ENCODE results near the gene GSC2.

GSC2 gene

GRCh38 chr22:19149047-19149883 lies 827 bp downstream of the GSC2 start:
- DNase-seq (peak; percentile 38 to 50), ATAC-seq (peak; percentile 24)
- Mint-ChIP-seq H3K27ac (no peak overlapping the region), H3K9me3 (no peaks in the 10 kb centered on the region), H3K27me3 (peaks cover 70% of the 10 kb centered on the region), H3K4me3 (peak overlapping the region; percentile 53 to 60), H3K4me1 (peaks cover 20% of the 10 kb centered on the region)

- DNase-seq (no peak), ATAC-seq (no peak)
- H3K9me3 Mint-ChIP-seq, result no peaks in the 10 kb centered on the region
- peaks cover 63% of the 10 kb centered on the region for H3K27me3 Mint-ChIP-seq
- H3K4me1 Mint-ChIP-seq, result peaks cover 28% of the 10 kb centered on the region
- H3K4me3 Mint-ChIP-seq, result peak overlapping the region in 1 of 2 donors; percentile 60
- H3K27ac Mint-ChIP-seq, result no peak overlapping the region
Measured at GRCh38 chr22:19148417-19149046, 1.6 kb downstream of the GSC2 start.

- Mint-ChIP-seq H3K27ac (no peak overlapping the region), H3K9me3 (no peaks in the 10 kb centered on the region), H3K27me3 (peaks cover 50% of the 10 kb centered on the region), H3K4me1 (peaks cover 26% of the 10 kb centered on the region), H3K4me3 (no peak overlapping the region)
- DNase-seq, result no peak
- ATAC-seq, result no peak
Measured at GRCh38 chr22:19147195-19147780, 2.8 kb downstream of the GSC2 start.

GRCh38 chr22:19146215-19146968 lies 3.7 kb downstream of the GSC2 start:
- ATAC-seq, result no peak
- Mint-ChIP-seq H3K27ac (no peak overlapping the region), H3K4me1 (peaks cover 29% of the 10 kb centered on the region), H3K9me3 (no peaks in the 10 kb centered on the region), H3K4me3 (no peak overlapping the region), H3K27me3 (peaks cover 41% of the 10 kb centered on the region)
- no peak for DNase-seq

DNA sequence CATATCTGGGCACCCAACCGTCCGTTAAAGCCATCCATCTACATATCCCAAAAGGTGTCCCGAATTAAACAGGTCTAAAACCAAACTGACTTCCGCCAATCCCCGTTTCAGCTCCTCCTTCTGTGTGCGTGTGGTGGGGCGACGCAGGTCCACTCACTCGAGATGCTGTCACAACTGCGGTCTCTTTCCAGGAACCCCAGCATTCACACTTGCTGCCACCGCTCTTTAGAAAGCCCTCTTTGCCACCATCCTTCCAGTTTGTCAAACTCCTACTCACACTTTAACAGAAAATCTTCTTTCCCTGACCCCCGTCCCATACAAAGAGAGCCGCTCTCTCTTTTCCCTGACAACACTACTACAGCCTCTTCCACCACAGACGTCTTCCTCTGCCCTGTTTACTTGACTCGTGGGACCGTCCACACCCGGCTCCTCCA lies 6.1 kb downstream of the GSC2 start:
- H3K4me3 Mint-ChIP-seq, result peak overlapping the region; percentile 98 to 100
- ATAC-seq (peak; percentile 54), DNase-seq (peak; percentile 23 to 41)
- H3K27ac Mint-ChIP-seq, result peak overlapping the region; percentile 99 to 100
- no peaks in the 10 kb centered on the region for H3K9me3 Mint-ChIP-seq
- H3K27me3 Mint-ChIP-seq, result peaks cover 27% of the 10 kb centered on the region
- peaks cover 24% of the 10 kb centered on the region for H3K4me1 Mint-ChIP-seq

DNA sequence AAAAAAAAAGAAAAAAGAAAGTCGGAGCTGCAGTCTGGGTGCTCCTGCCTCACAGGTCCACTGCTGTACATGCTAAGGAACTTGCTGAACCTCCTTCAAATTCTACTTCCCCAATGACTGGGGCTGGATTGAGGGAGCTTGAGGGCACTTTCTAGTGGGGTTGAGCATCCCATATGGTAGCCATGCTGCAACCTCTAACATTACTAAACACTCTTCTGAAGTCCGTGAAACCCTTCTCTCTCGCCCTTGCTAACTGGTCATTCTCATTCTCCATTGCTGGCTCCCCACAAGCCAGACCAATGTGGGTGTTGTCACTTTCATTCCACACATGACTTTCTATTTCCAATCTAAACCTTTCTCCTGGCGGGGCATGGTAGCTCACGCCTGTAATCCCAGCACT lies 6.9 kb downstream of the GSC2 start:
- ATAC-seq (no peak), DNase-seq (no peak)
- Mint-ChIP-seq H3K27ac (no peak overlapping the region), H3K4me3 (peak overlapping the region; percentile 98 to 100), H3K4me1 (peaks cover 24% of the 10 kb centered on the region), H3K27me3 (peaks cover 19% of the 10 kb centered on the region), H3K9me3 (no peaks in the 10 kb centered on the region)

GRCh38 chr22:19142394-19142793 lies 7.7 kb downstream of the GSC2 start:
- Mint-ChIP-seq H3K9me3 (no peaks in the 10 kb centered on the region), H3K4me1 (peaks cover 24% of the 10 kb centered on the region), H3K27me3 (peaks cover 11% of the 10 kb centered on the region), H3K4me3 (peak overlapping the region; percentile 23), H3K27ac (no peak overlapping the region)
- ATAC-seq (no peak), DNase-seq (no peak)

- H3K4me3 Mint-ChIP-seq, result no peak overlapping the region
- H3K27me3 Mint-ChIP-seq, result no peaks in the 10 kb centered on the region
- H3K9me3 Mint-ChIP-seq, result no peaks in the 10 kb centered on the region
- DNase-seq (no peak), ATAC-seq (no peak)
- no peak overlapping the region for H3K27ac Mint-ChIP-seq
- H3K4me1 Mint-ChIP-seq, result peaks cover 30% of the 10 kb centered on the region
Measured at GRCh38 chr22:19139974-19140373, 10.1 kb downstream of the GSC2 start.

- DNase-seq (no peak), ATAC-seq (no peak)
- peaks cover 20% of the 10 kb centered on the region for H3K4me1 Mint-ChIP-seq
- no peaks in the 10 kb centered on the region for H3K9me3 Mint-ChIP-seq
- H3K27me3 Mint-ChIP-seq, result no peaks in the 10 kb centered on the region
- no peak overlapping the region for H3K4me3 Mint-ChIP-seq
- H3K27ac Mint-ChIP-seq, result peak overlapping the region in 1 of 2 donors; percentile 5
Measured at GRCh38 chr22:19139001-19139356, 11.1 kb downstream of the GSC2 start.

DNA sequence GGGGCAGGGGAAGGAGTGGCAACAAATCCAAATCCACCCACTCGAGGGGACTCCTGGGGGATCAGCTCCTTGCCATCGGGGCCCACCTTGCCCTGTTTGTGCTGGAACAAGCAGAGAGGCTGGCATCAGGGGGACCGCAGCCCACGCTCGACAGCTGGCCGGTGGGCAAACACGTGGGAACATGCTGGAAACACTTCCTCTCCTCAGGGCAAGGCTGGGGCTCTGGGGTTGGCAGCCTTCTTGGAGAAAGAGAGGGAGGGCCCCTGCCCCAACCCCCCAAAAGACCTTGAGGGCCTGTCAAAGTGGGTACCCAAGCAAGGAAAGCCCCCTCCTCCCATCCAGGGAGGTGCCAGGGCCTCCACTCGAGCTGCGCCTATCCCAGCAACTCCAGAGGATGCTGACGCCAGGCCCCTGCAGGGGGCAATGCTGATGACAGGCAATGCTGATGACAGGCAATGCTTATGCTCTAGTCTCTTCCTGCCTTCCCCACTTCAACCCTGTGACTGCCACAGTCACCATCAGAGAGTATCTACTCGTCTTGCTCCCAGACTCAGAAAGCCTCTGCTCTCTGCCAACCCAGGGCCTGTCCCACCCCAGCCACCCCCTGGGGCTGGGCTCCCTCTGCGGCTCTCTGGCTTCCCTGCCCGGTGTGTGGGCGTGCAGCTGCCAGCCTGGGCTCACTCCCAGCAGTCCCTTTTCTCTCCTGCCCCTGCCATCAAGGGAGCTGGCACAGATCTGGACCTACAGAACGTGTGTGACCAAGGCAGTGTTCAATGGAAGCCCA lies 11.7 kb downstream of the GSC2 start:
- Mint-ChIP-seq H3K27ac (peak overlapping the region in 1 of 2 donors; percentile 5), H3K4me3 (no peak overlapping the region), H3K27me3 (no peaks in the 10 kb centered on the region), H3K9me3 (no peaks in the 10 kb centered on the region), H3K4me1 (peaks cover 15% of the 10 kb centered on the region)
- no peak for ATAC-seq
- DNase-seq, result no peak

DNA sequence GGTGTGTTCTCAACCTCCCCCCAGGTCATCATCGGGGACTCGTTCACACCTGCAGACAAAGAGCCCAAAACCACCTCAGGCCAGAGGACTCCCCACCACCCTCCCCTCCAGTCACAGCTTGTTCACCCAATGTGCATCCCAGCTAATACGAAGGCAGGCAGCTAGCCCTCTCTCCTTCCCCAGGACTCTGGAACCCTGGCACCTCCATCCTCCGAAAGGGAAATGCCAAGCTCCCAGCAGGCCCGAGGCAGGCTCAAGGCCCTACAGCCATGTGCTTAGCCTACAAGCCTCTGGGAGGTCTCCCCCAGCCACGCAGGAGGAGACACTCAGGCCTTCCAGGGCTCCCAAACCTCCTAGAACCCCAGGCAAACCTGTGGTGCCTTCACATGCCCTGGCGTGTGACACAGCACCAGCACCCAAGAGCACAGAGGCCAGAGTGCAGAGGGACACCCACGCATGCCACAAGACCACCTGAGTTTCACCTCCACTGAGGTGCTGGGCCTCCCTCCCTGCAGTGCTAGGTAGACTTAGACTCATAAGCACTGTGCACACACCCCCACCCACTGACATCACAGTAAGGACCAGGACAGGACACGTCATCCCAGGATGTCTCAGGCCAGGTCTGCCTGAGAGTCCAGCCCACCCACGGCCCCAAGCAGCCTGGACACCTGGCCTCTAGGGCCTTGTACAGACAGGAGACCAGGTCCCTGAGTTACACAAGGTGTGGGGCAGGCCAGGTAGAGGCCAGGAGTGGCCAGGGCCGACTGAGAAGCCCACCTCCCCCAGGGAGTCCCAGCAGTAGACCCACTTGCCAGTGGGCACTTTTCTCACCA lies 12.5 kb downstream of the GSC2 start:
- ATAC-seq (no peak), DNase-seq (no peak)
- Mint-ChIP-seq H3K27me3 (no peaks in the 10 kb centered on the region), H3K27ac (peak overlapping the region in 1 of 2 donors; percentile 42), H3K4me3 (no peak overlapping the region), H3K4me1 (peaks cover 12% of the 10 kb centered on the region), H3K9me3 (no peaks in the 10 kb centered on the region)

DNA sequence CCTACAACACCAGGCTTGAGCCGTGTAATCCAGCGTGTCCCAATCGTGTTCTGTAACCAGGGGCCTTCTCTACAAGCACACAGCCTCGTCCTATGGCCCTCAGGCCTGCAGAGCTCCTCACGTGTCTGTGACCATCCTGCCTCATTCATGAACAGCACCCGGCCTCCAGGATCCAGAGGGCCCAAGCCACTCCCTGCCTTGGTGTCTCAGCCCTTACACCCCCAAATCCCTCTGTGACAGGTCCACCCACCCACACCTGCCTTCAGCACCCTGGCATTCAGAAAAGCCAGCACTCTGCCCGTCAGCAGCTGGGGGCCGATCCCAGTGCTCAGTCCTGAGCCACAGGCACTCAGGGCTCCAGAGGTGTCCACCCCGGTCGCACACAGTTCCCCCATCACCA lies 13.2 kb downstream of the GSC2 start:
- H3K9me3 Mint-ChIP-seq, result no peaks in the 10 kb centered on the region
- no peaks in the 10 kb centered on the region for H3K27me3 Mint-ChIP-seq
- no peak for DNase-seq
- H3K27ac Mint-ChIP-seq, result peak overlapping the region in 1 of 2 donors; percentile 4
- H3K4me3 Mint-ChIP-seq, result no peak overlapping the region
- H3K4me1 Mint-ChIP-seq, result peaks cover 12% of the 10 kb centered on the region
- no peak for ATAC-seq

DNA sequence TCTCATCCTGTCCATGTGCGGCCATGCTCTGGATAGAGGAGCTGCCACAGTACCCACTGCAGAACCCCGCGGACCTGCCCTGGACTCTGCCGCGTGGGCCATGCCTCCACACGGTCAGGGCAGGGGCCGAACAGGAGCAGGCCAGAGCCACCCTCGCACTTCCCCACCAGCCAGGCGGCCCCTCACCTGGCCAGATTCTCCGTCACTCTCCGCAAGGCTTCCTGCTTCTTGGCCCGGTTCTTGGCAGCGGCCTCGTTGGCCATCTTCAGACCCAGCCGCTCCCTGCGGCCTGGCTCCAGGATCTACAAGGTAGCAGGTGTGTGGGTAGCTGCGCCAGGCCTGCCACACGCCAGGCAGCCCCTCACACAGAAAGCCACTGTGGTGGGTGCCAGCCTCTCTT lies 15.2 kb downstream of the GSC2 start:
- Mint-ChIP-seq H3K4me1 (peaks cover 6% of the 10 kb centered on the region), H3K9me3 (no peaks in the 10 kb centered on the region), H3K27ac (peak overlapping the region; percentile 3 to 79), H3K4me3 (no peak overlapping the region), H3K27me3 (no peaks in the 10 kb centered on the region)
- DNase-seq, result no peak
- ATAC-seq, result no peak

GRCh38 chr22:19134176-19134831 lies 15.8 kb downstream of the GSC2 start:
- peak; percentile 19 for ATAC-seq
- H3K27ac Mint-ChIP-seq, result no peak overlapping the region

More at GRCh38 chr22:19134176-19134831, 15.8 kb downstream of the GSC2 start:
- H3K27me3 Mint-ChIP-seq, result no peaks in the 10 kb centered on the region
- H3K4me1 Mint-ChIP-seq, result peaks cover 6% of the 10 kb centered on the region
- no peaks in the 10 kb centered on the region for H3K9me3 Mint-ChIP-seq
- H3K4me3 Mint-ChIP-seq, result no peak overlapping the region
- no peak for DNase-seq

Measured in stimulated activated naive CD8-positive, alpha-beta T cell treated with anti-CD3 and anti-CD28 coated beads, Interleukin-15, amount 100 ng/mL, for 72 hours (primary cell).